GM12874 (cell line): Measurements from ENCODE around the gene TACSTD2.

ENCODE experiments used
- CTCF ChIP-seq: IDR thresholded peaks from 2 replicates; pipeline ENCODE4 v1.5.1; 2011; ENCODE audit warnings: low read depth, mild to moderate bottlenecking, control low read depth, low read length, moderate library complexity; ENCODE audit not compliant: insufficient read depth

The TACSTD2 gene

GRCh38 chr1:58585166-58585565 lies 8.1 kb upstream of the TACSTD2 start:
- TF ChIP-seq CTCF: no peak

DNA sequence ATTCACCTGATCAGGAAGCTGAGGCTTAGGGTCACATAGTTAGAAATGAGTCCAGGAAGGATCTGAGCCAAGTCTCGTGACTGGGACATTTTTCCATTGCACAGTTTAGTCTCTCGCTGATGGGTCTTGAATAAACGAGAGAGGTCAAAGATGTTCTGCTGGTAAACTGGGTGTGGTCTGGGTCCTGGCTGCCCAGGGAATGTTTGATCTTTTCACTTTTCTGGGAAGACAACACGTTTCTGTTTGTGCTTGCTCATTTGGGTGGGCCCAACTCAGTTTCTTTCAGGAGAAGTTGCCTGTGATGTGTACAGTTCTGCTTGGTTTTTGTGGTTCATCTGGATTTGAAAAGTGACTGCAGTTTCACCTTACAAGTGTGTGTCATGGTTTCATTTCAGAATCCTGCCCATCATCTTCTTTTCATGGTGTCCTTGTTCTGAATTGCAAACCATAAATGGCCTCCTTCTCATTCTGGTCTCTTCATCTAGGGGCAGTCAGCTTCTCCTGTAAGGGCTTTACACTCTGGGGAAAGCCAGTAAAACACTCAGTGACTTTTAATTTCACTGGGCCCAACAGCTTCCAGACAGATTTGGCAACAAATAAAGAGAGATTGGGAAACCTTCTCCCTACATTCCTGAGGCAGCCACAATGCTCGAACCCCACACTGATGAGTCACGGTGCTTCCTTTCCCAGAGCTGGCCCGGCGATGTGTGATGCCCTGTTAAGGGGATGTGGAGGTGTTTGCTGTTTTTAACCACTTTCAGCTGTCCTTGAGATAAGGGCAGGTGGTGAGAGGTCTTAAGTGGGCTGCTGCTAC lies 7.2 kb upstream of the TACSTD2 start:
- TF ChIP-seq CTCF: no peak

- no peak for TF ChIP-seq CTCF
These were observed 6.4 kb upstream of the TACSTD2 start for GRCh38 chr1:58583496-58583895.

DNA sequence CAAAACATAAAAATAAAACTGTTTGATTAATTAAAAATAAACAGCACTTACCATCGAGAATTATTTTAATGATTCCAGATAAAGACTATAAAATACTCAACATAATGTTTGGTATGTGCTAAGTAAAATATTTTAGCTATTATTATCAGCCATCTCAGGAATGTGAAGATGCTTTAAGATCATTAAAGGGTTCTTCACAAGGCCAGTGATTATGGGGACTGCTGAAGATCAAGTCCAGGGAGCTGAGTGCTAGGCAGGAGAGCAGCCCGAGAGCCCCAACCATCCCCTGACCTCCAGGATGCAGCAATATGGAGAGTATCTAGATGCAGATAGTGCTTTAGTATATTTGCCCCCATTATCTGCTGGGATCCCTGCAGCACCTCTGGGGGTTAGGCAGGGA lies 4.6 kb upstream of the TACSTD2 start:
- TF ChIP-seq CTCF: no peak

GRCh38 chr1:58580186-58580585 lies 3.1 kb upstream of the TACSTD2 start:
- TF ChIP-seq CTCF: no peak

DNA sequence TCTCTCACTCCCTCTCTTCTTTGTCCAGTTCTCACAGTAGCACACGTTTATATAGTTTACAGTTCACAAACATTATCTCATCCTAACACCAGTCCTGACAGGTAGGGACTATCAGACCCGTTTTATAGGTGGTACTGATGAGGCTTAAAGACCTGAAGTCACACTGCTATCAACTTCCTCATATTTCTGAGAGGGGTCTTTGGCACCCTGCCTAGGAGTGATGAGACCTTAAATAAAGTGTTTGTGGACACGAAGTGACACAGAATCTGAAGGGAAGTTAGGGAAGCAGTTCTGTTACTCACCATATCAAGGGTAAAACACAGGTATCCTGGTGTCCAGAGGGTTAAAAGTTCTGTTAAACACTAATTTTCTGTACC lies 590 bp upstream of the TACSTD2 start:
- no peak for TF ChIP-seq CTCF

DNA sequence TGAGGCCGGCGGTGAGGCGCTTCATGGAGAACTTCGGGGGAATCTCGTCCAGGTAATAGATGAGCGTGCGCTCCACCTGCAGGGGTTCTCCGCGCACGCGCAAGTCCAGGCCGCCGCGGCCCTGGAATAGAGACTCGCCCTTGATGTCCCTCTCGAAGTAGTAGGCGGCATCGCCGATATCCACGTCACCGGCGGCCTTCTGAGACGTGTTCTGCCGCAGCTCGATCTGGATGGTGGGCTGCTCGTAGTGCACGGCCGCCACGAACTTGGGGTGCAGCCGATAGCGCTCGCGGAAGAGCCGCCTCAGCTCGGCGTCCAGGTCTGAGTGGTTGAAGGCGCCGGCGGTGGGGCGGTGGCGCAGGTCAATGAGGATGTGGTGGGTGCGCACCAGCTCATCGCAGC lies 726 bp downstream of the TACSTD2 start:
- TF ChIP-seq CTCF: no peak
